ENCODE measurements around the gene AMPD2.

The AMPD2 gene

GRCh38 chr1:109619576-109620400 lies at the start of gene AMPD2, which contains the start of gene GNAT2:
Gene AMPD2, plus strand, starts transcription at chr1:109619837. Its CDS starts 1,339 bp downstream, at chr1:109621176.
Gene GNAT2, minus strand, starts transcription at chr1:109619616. Its CDS starts 6,746 bp downstream, at chr1:109612870.
- DNase-seq (ENCODE audit: low read depth), result peak; percentile 54
- H3K4me3 ChIP-seq (ENCODE audit: low read length), result peak within 1 kb of the TSS; percentile 95
- TF ChIP-seq CTCF (conservative IDR thresholded peaks at IDR 0.05; ENCODE audit: low read depth, low read length), result no peak

- no peak for TF ChIP-seq CTCF (conservative IDR thresholded peaks at IDR 0.05; ENCODE audit: low read depth, low read length)
- peak; percentile 11 for DNase-seq (ENCODE audit: low read depth)
- no peak overlapping the region for H3K4me3 ChIP-seq (ENCODE audit: low read length)
Measured at GRCh38 chr1:109570414-109570813, 49.2 kb upstream of the AMPD2 start.

GRCh38 chr1:109573785-109574184 lies 45.9 kb upstream of the AMPD2 start:
- no peak for DNase-seq (ENCODE audit: low read depth)
- H3K4me3 ChIP-seq (ENCODE audit: low read length), result no peak overlapping the region
- no peak for TF ChIP-seq CTCF (conservative IDR thresholded peaks at IDR 0.05; ENCODE audit: low read depth, low read length)

GRCh38 chr1:109578947-109579443 lies 40.6 kb upstream of the AMPD2 start:
- DNase-seq (ENCODE audit: low read depth), result no peak
- TF ChIP-seq CTCF (conservative IDR thresholded peaks at IDR 0.05; ENCODE audit: low read depth, low read length), result no peak
- no peak overlapping the region for H3K4me3 ChIP-seq (ENCODE audit: low read length)

- TF ChIP-seq CTCF (conservative IDR thresholded peaks at IDR 0.05; ENCODE audit: low read depth, low read length), result no peak
- no peak for DNase-seq (ENCODE audit: low read depth)
- H3K4me3 ChIP-seq (ENCODE audit: low read length), result no peak overlapping the region
Measured at GRCh38 chr1:109579491-109579890, 40.1 kb upstream of the AMPD2 start.

- DNase-seq (ENCODE audit: low read depth), result no peak
- TF ChIP-seq CTCF (conservative IDR thresholded peaks at IDR 0.05; ENCODE audit: low read depth, low read length), result no peak
Measured at GRCh38 chr1:109582021-109582420, 37.6 kb upstream of the AMPD2 start.

GRCh38 chr1:109584766-109585165 lies 34.9 kb upstream of the AMPD2 start:
- no peak for DNase-seq (ENCODE audit: low read depth)
- no peak for TF ChIP-seq CTCF (conservative IDR thresholded peaks at IDR 0.05; ENCODE audit: low read depth, low read length)
- no peak overlapping the region for H3K4me3 ChIP-seq (ENCODE audit: low read length)

More at GRCh38 chr1:109582021-109582420, 37.6 kb upstream of the AMPD2 start:
- H3K4me3 ChIP-seq (ENCODE audit: low read length), result no peak overlapping the region
